ENCODE measurements around the gene SOX13.

The SOX13 gene

DNA sequence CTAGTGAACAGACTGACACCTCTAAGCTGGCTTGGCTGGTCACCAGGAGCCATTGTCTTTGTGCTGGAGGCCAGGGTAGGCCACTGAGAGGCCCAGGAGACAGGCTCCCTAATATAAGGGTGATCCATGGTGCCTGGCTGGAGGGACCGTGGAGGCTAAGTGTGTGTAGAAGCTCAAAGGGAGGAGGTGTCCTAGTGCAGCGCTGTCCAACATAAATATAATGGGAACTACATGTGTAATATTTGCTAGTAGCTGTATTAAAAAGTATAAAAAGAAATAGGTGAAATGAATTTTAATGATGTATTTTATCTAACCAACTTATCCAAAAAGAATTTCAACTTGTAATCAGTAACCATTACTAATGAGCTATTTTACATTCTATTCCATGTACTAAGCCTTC lies 35.0 kb downstream of the SOX13 start:
- TF ChIP-seq EGR1 (IDR thresholded peaks at IDR 0.05), result no peak
- no peak for TF ChIP-seq EP300 (IDR thresholded peaks at IDR 0.05; ENCODE audit: borderline replicate concordance)
- peak; percentile 20; the same call in 1 of the 2 replicates for TF ChIP-seq REST (IDR thresholded peaks at IDR 0.05; ENCODE audit: low read depth)
- no peak for TF ChIP-seq YY1 (IDR thresholded peaks at IDR 0.05; ENCODE audit: low read depth)

GRCh38 chr1:204108312-204109141 lies 35.6 kb downstream of the SOX13 start:
- TF ChIP-seq REST (IDR thresholded peaks at IDR 0.05; ENCODE audit: low read depth) (no peak), NFIC (IDR thresholded peaks at IDR 0.05) (no peak), TEAD4 (IDR thresholded peaks at IDR 0.05) (no peak), EP300 (IDR thresholded peaks at IDR 0.05; ENCODE audit: borderline replicate concordance) (no peak)

DNA sequence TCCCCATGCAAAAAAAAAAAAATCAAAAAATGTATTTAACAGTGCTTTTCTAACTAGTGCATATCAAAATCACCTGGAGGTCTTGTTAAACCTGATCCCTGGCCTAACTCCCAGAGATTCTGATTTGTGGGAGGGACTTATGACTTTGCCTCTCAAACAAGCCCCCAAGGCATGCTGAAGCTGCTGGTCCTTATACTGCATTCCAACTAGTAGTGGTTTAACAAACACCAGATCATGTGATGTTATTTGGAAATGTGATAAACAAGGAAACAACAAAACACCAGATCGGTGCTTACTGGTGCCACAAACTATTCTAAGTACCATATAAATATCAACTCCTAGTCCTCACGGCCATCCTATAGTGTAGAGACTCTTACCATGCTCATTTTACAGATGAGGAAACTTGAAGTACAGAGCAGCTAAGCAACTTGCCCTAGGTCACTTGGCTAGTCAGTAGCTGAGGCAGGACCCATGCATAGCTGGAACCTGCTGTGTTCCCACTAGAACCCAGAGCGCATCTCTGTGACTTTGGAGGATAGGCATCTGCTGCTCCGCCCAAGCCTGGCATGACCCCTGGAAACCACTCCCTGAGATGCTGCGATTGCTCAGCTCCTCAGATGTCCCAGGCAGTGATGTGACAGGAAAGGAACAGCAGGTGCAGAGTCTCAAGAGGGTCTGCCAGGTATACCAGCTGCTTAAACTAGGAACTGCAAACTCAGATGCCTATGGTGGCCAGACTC lies 38.1 kb downstream of the SOX13 start:
- TF ChIP-seq EGR1 (IDR thresholded peaks at IDR 0.05), result no peak

DNA sequence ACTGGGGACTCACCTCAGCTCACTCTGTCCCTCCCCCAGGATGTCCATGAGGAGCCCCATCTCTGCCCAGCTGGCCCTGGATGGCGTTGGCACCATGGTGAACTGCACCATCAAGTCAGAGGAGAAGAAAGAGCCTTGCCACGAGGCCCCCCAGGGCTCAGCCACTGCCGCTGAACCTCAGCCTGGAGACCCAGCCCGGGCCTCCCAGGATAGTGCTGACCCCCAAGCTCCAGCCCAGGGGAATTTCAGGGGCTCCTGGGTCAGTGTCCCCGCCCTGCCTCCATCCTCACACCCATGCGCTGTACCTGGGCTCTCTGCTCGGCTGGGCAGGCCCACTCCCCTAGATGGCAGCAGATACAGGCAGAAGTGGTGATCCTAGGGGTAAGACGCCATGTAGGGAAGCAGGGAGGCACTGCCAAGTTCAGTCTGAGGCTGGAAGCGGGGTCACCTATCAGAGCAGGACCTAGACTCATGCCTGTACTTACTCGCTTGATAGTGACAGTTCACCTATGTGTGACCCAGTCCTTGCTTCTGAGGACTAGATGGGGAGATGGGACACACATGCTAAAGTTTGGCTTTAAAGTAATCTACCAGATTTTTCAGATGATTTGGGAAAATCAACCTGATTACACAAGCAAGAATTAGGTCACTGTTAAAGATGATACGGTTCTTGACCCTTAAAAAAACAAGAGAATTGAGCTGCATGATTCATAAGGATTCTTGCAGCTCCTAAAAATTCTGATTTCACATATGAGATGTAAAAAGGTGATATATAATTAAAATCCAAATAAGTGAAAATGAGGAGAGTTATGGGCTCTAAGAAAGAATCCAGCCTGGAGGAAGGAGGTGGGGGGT lies 40.2 kb downstream of the SOX13 start:
- no peak for TF ChIP-seq REST (IDR thresholded peaks at IDR 0.05; ENCODE audit: low read depth)
- TF ChIP-seq CREB1 (IDR thresholded peaks at IDR 0.05; ENCODE audit: low read depth), result no peak
- TF ChIP-seq EP300 (IDR thresholded peaks at IDR 0.05; ENCODE audit: borderline replicate concordance), result no peak
- no peak for TF ChIP-seq ZBTB7A (IDR thresholded peaks at IDR 0.05; ENCODE audit: low read depth)
- TF ChIP-seq USF1 (IDR thresholded peaks at IDR 0.05), result no peak
- no peak for TF ChIP-seq TAF1 (IDR thresholded peaks at IDR 0.05; ENCODE audit: low read depth)
- no peak for TF ChIP-seq YY1 (IDR thresholded peaks at IDR 0.05; ENCODE audit: low read depth)
- no peak for TF ChIP-seq FOXM1 (IDR thresholded peaks at IDR 0.05; ENCODE audit: borderline replicate concordance, low read depth)
- no peak for TF ChIP-seq NFIC (IDR thresholded peaks at IDR 0.05)
- TF ChIP-seq RAD21 (IDR thresholded peaks at IDR 0.05; ENCODE audit: low read depth), result no peak
- TF ChIP-seq TCF12 (IDR thresholded peaks at IDR 0.05; ENCODE audit: low read depth), result no peak

- TF ChIP-seq RAD21 (IDR thresholded peaks at IDR 0.05; ENCODE audit: low read depth) (no peak), YY1 (IDR thresholded peaks at IDR 0.05; ENCODE audit: low read depth) (no peak), USF1 (IDR thresholded peaks at IDR 0.05) (no peak), CEBPB (IDR thresholded peaks at IDR 0.05) (no peak)
Measured at GRCh38 chr1:204113896-204114295, 41.0 kb downstream of the SOX13 start.
